A549 (cell line): ENCODE data around the gene CDH18. TPM values are rescaled to one million over a fixed set of nuclear protein-coding genes. Genes with fewer than 3 reads are reported as not detected.

ENCODE experiments used
- ATAC-seq, 2 experiments: fragments of 200-7000 bp in 1 of 2; fragments of >200 bp in 1 of 2; cut with Nextera tagmentation in 1 of 2; cut with Tn5 transposase in 1 of 2; 3 replicates each; pipeline versions ENCODE4 v1.8.0 to v1.9.1; 2018 to 2020; ENCODE audit warnings: mild to moderate bottlenecking in 1 of 2, moderate library complexity in 1 of 2
- CTCF ChIA-PET: fragments of 300-600 bp; sonication (Branson Sonifier 250); formaldehyde crosslinking; extraction: SDS; loops from one replicate; lab custom pipeline; 2021; ENCODE audit warnings: antibody characterized with exemption, inconsistent platforms; lab: Yijun Ruan, JAX
- POLR2A ChIA-PET: fragments of 350-600 bp; formaldehyde crosslinking; extraction: SDS; loops from one replicate; lab custom pipeline; 2021; ENCODE audit warnings: antibody characterized with exemption, inconsistent platforms; lab: Yijun Ruan, JAX
- DNase-seq, 2 experiments: peaks; one replicate each; pipeline versions ENCODE4 v3.0.0 to v3.0.0-alpha.2; 2011 to 2016; ENCODE audit warnings: low read depth in 1 of 2, low spot score in 1 of 2
- FAIRE-seq: peaks from 2 replicates; lab custom pipeline; 2011; peaks lifted over from hg19 to GRCh38; lab: Jason Lieb, UNC
- H3K27ac ChIP-seq, 2 experiments: fragments of >200 bp; sonication (Bioruptor Twin); formaldehyde crosslinking; 3 replicates each; pipeline ENCODE4 v1.5.1; 2016 to 2017
- H3K4me1 ChIP-seq: fragments of >200 bp; sonication (Bioruptor Twin); formaldehyde crosslinking; 3 replicates; pipeline ENCODE4 v1.6.1; 2016
- H3K4me2 ChIP-seq: fragments of >200 bp; sonication (Bioruptor Twin); formaldehyde crosslinking; 3 replicates; pipeline ENCODE4 v1.6.1; 2016
- H3K4me3 ChIP-seq: fragments of >200 bp; sonication (Bioruptor Twin); formaldehyde crosslinking; 3 replicates; pipeline ENCODE4 v1.5.1; 2016
- H3K9me3 ChIP-seq: fragments of >200 bp; sonication (Bioruptor Twin); formaldehyde crosslinking; 3 replicates; pipeline ENCODE4 v1.6.1; 2016
- ATOH8 ChIP-seq: fragments of 250-450 bp; sonication (Bioruptor Pico); IDR thresholded peaks from 2 replicates; pipeline ENCODE4 v1.5.0; 2020; ENCODE audit warnings: low read depth, mild to moderate bottlenecking, moderate library complexity
- CHD4 ChIP-seq: fragments of 200-600 bp; sonication (generic); IDR thresholded peaks from 2 replicates; pipeline ENCODE4 v1.6.1; 2016; ENCODE audit warnings: antibody characterized with exemption, mild to moderate bottlenecking, borderline replicate concordance
- E2F6 ChIP-seq: IDR thresholded peaks from 2 replicates; pipeline ENCODE4 v1.6.1; 2012; ENCODE audit warnings: low read depth, borderline replicate concordance
- FOSB ChIP-seq: fragments of 250-450 bp; sonication (Bioruptor Pico); IDR thresholded peaks from 2 replicates; pipeline ENCODE4 v1.5.0; 2020; ENCODE audit warnings: mild to moderate bottlenecking, moderate library complexity
- FOXS1 ChIP-seq: fragments of 250-450 bp; sonication (Bioruptor Pico); IDR thresholded peaks from 2 replicates; pipeline ENCODE4 v1.5.0; 2020; ENCODE audit warnings: mild to moderate bottlenecking, moderate library complexity
- GATA3 ChIP-seq: IDR thresholded peaks from 2 replicates; pipeline ENCODE4 v1.6.1; 2012; ENCODE audit warnings: borderline replicate concordance
- HDAC2 ChIP-seq: fragments of 200-600 bp; sonication (generic); IDR thresholded peaks from 2 replicates; pipeline ENCODE4 v1.6.1; 2016
- HES2 ChIP-seq: fragments of >200 bp; sonication (Bioruptor Twin); formaldehyde crosslinking; IDR thresholded peaks from 2 replicates; pipeline ENCODE4 v1.6.1; 2016
- HMGXB4 ChIP-seq: fragments of 250-450 bp; sonication (Bioruptor Pico); IDR thresholded peaks from 2 replicates; pipeline ENCODE4 v1.5.0; 2021; ENCODE audit warnings: mild to moderate bottlenecking, moderate library complexity, borderline replicate concordance
- HOXA7 ChIP-seq: fragments of 250-450 bp; sonication (Bioruptor Pico); IDR thresholded peaks from 2 replicates; pipeline ENCODE4 v1.5.0; 2020; ENCODE audit warnings: mild to moderate bottlenecking, moderate library complexity
- KDM1A ChIP-seq: fragments of 200-600 bp; sonication (generic); IDR thresholded peaks from 2 replicates; pipeline ENCODE4 v1.6.1; 2016; ENCODE audit warnings: low read depth, mild to moderate bottlenecking
- KDM5A ChIP-seq: fragments of 200-600 bp; sonication (generic); IDR thresholded peaks from 2 replicates; pipeline ENCODE4 v1.6.1; 2016; ENCODE audit warnings: antibody characterized with exemption, mild to moderate bottlenecking
- MAFK ChIP-seq: fragments of 450-650 bp; IDR thresholded peaks from 2 replicates; pipeline ENCODE4 v1.6.1; 2014; ENCODE audit not compliant: partially characterized antibody
- MAX ChIP-seq: IDR thresholded peaks from 2 replicates; pipeline ENCODE4 v1.6.1; 2012
- POLR2AphosphoS2 ChIP-seq: conservative IDR thresholded peaks from 2 replicates; pipeline ENCODE4 v1.6.1; 2012; ENCODE audit warnings: low read length, improper control_type of control experiment, inconsistent platforms
- RAD21 ChIP-seq, 2 experiments: fragments of >200 bp in 1 of 2; sonication (Bioruptor Twin) in 1 of 2; formaldehyde crosslinking in 1 of 2; IDR thresholded peaks in 1 of 2; conservative IDR thresholded peaks in 1 of 2; 2 replicates in 1 of 2; 3 replicates in 1 of 2; pipeline ENCODE4 v1.6.1; 2012 to 2018; ENCODE audit warnings: inconsistent platforms in 1 of 2
- REST ChIP-seq: fragments of 200-600 bp; sonication (generic); IDR thresholded peaks from 2 replicates; pipeline ENCODE4 v1.6.1; 2016; ENCODE audit warnings: antibody characterized with exemption, mild to moderate bottlenecking, moderate library complexity
- SMC3 ChIP-seq: fragments of >200 bp; sonication (Bioruptor Twin); formaldehyde crosslinking; IDR thresholded peaks from 3 replicates; pipeline ENCODE4 v1.6.1; 2018; ENCODE audit warnings: inconsistent platforms
- SREBF2 ChIP-seq: fragments of 450-650 bp; IDR thresholded peaks from 2 replicates; pipeline ENCODE4 v1.6.1; 2014; ENCODE audit warnings: mild to moderate bottlenecking, moderate library complexity
- TP53 ChIP-seq: fragments of 250-450 bp; sonication (Bioruptor Pico); IDR thresholded peaks from 2 replicates; pipeline ENCODE4 v1.5.0; 2021; ENCODE audit warnings: mild to moderate bottlenecking, moderate library complexity
- USF2 ChIP-seq: fragments of 450-650 bp; IDR thresholded peaks from 2 replicates; pipeline ENCODE4 v1.6.1; 2014; ENCODE audit warnings: antibody characterized with exemption
- WGBS: methylation state at CpG from one replicate; pipeline ENCODE4 v1.1.6; 2017; ENCODE audit errors: missing lambda C conversion rate; 5-methylcytosine and 5-hydroxymethylcytosine counted together
- polyA plus RNA-seq, 4 experiments: library from polyadenylated mRNA; depleted of rRNA in 3 of 4; stranded (reverse); fragments of >200 nt; fragmentation: RNase III in 1 of 4; extraction: RNeasy Plus Mini Kit Qiagen cat#74134 plus additional on column Dnase treatment in 1 of 4; gene quantifications; 2 replicates in 3 of 4; 3 replicates in 1 of 4; pipeline ENCODE4 v1.2.3, GENCODE V29; 2011 to 2017

CDH18 gene
- polyA plus RNA-seq, 2 of the 4 experiments (the other 2 are of a cell fraction): not detected

- TF ChIP-seq HMGXB4 (CRISPR knock-in tag) (no peak), REST (no peak), RAD21 (conservative IDR thresholded peaks at IDR 0.05 in 1 of 2, IDR thresholded peaks at IDR 0.05 in 1 of 2) (no peak), FOXS1 (no peak), TP53 (CRISPR knock-in tag) (no peak)
Observed at GRCh38 chr5:19519448-19519847, 468.6 kb downstream of the CDH18 start (continued).

- H3K4me1 ChIP-seq: no peaks in the 10 kb centered on the region
- no peak for ATAC-seq
- WGBS: 10% methylated on average over 2 of the region's 2 CpGs
- H3K4me2 ChIP-seq: no peak overlapping the region
- no peak overlapping the region for H3K27ac ChIP-seq
- no peak for FAIRE-seq
- H3K4me3 ChIP-seq: no peak overlapping the region
- no peaks in the 10 kb centered on the region for H3K9me3 ChIP-seq
- no peak for DNase-seq
- ChIA-PET POLR2A (no interaction called here), CTCF (no interaction called here)
- TF ChIP-seq MAX (no peak), MAFK (no peak), POLR2AphosphoS2 (no peak)
Observed at GRCh38 chr5:19498852-19499251, 489.1 kb downstream of the CDH18 start.

- WGBS: 36% methylated on average over 3 of the region's 3 CpGs
- no peaks in the 10 kb centered on the region for H3K9me3 ChIP-seq
- H3K4me2 ChIP-seq: no peak overlapping the region
- DNase-seq (no peak), ATAC-seq (no peak), FAIRE-seq (no peak)
- POLR2A ChIA-PET: no interaction called here
- H3K4me1 ChIP-seq: no peaks in the 10 kb centered on the region
- TF ChIP-seq SMC3: no peak
- TF ChIP-seq FOXS1: no peak
- no peak for TF ChIP-seq FOSB (CRISPR knock-in tag)
- TF ChIP-seq SREBF2: no peak
- TF ChIP-seq HOXA7: no peak
- TF ChIP-seq GATA3: no peak
- TF ChIP-seq USF2: no peak
- no peak for TF ChIP-seq HES2
- TF ChIP-seq KDM5A: no peak
- no peak for TF ChIP-seq KDM1A
- TF ChIP-seq HDAC2: no peak
- no peak for TF ChIP-seq CHD4
- TF ChIP-seq E2F6: no peak
- TF ChIP-seq ATOH8 (CRISPR knock-in tag): no peak
- no peak overlapping the region for H3K4me3 ChIP-seq
- CTCF ChIA-PET: no interaction called here
- H3K27ac ChIP-seq: no peak overlapping the region
Observed at GRCh38 chr5:19497229-19497815, 490.7 kb downstream of the CDH18 start.
